B cell (primary cell): Measurements from ENCODE around the gene CUEDC2. TPM values are rescaled to one million over a fixed set of nuclear protein-coding genes. Genes with fewer than 3 reads are reported as not detected.
A peak's percentile ranks its signal among the peaks of the same experiment; 100 is the strongest.

Source experiments
- ATAC-seq: fragments of 200-7000 bp; cut with Tn5 transposase; one replicate; pipeline ENCODE4 v1.10.0; 2021; ENCODE audit warnings: low read depth, mild to moderate bottlenecking, moderate number of reproducible peaks, moderate library complexity
- CTCF ChIA-PET: fragments of 350-600 bp; sonication (Branson Sonifier 250); formaldehyde crosslinking; loops from one replicate; lab custom pipeline; 2021; ENCODE audit warnings: antibody characterized with exemption, inconsistent platforms; lab: Charles Lee
- POLR2A ChIA-PET: fragments of 350-600 bp; sonication (Branson Sonifier 250); formaldehyde crosslinking; loops from one replicate; lab custom pipeline; 2021; ENCODE audit warnings: antibody characterized with exemption; lab: Charles Lee
- DNase-seq: peaks from one replicate; pipeline ENCODE4 v3.0.0; 2013
- H2AFZ ChIP-seq: 2 replicates; pipeline ENCODE4 v1.6.1; 2012; ENCODE audit warnings: mild to moderate bottlenecking, low read depth, low read length; ENCODE audit not compliant: insufficient read depth, poor library complexity, severe bottlenecking
- H3K27ac ChIP-seq, 2 donors: 1 replicate in 1 of 2; 2 replicates in 1 of 2; pipeline ENCODE4 v1.5.1; 2012 to 2013; ENCODE audit warnings: low read length in 2 of 2, mild to moderate bottlenecking in 2 of 2, moderate library complexity in 1 of 2
- H3K27me3 ChIP-seq, 4 experiments: fragments of 200-600 bp in 1 of 4; sonication (generic) in 1 of 4; replicated peaks in 1 of 4; 1 replicate in 2 of 4; 2 replicates in 2 of 4; pipeline versions ENCODE4 v1.6.1 to v1.7.0; 2013 to 2016; ENCODE audit warnings: low read length in 3 of 4, mild to moderate bottlenecking in 2 of 4, mixed read lengths in 1 of 4, moderate library complexity in 1 of 4; ENCODE audit not compliant: insufficient read depth in 4 of 4, control insufficient read depth in 3 of 4; ENCODE audit errors: control extremely low read depth in 1 of 4
- H3K36me3 ChIP-seq, 2 experiments: replicated peaks in 1 of 2; 1 replicate in 1 of 2; 2 replicates in 1 of 2; pipeline versions ENCODE4 v1.6.1 to v1.7.1; 2013; ENCODE audit warnings: low read length in 1 of 2; ENCODE audit not compliant: insufficient read depth in 2 of 2, control insufficient read depth in 1 of 2; ENCODE audit errors: control extremely low read depth in 1 of 2, extremely low read depth in 1 of 2
- H3K4me1 ChIP-seq, 2 donors: fragments of 200-600 bp in 1 of 2; sonication (generic) in 1 of 2; 1 replicate in 1 of 2; 2 replicates in 1 of 2; pipeline versions ENCODE4 v1.5.1 to v1.6.1; 2013 to 2017; ENCODE audit warnings: low read length in 2 of 2; ENCODE audit not compliant: control insufficient read depth in 2 of 2, insufficient read depth in 2 of 2
- H3K4me2 ChIP-seq: replicated peaks from 2 replicates; pipeline ENCODE3; 2012; ENCODE audit warnings: mild to moderate bottlenecking, low read depth, low read length; ENCODE audit not compliant: poor library complexity, severe bottlenecking
- H3K4me3 ChIP-seq, 5 experiments: fragments of 200-600 bp in 1 of 5; sonication (generic) in 1 of 5; 1 replicate in 3 of 5; 2 replicates in 2 of 5; pipeline versions ENCODE4 v1.5.1 to v1.7.0; 2011 to 2016; ENCODE audit warnings: low read length in 4 of 5, mild to moderate bottlenecking in 4 of 5, low read depth in 2 of 5, control low read depth in 1 of 5, moderate library complexity in 1 of 5; ENCODE audit not compliant: insufficient read depth in 1 of 5; ENCODE audit errors: control extremely low read depth in 1 of 5, extremely low read depth in 1 of 5
- H3K79me2 ChIP-seq: fragments of 200-600 bp; sonication (generic); one replicate; pipeline ENCODE4 v1.6.0; 2016; ENCODE audit warnings: low read length; ENCODE audit not compliant: control insufficient read depth, insufficient read depth
- H3K9ac ChIP-seq: fragments of 200-600 bp; sonication (generic); 2 replicates; pipeline ENCODE4 v1.6.1; 2017; ENCODE audit warnings: mild to moderate bottlenecking, low read length, moderate library complexity
- H3K9me3 ChIP-seq, 3 donors: one replicate each; pipeline versions ENCODE4 v1.6.1 to v1.7.1; 2013; ENCODE audit warnings: low read length in 2 of 3; ENCODE audit not compliant: control insufficient read depth in 2 of 3, insufficient read depth in 1 of 3; ENCODE audit errors: control extremely low read depth in 1 of 3
- H4K20me1 ChIP-seq: 2 replicates; pipeline ENCODE4 v1.6.0; 2012; ENCODE audit warnings: mild to moderate bottlenecking, low read length; ENCODE audit not compliant: insufficient read depth, control insufficient read depth, poor library complexity, severe bottlenecking
- H3K27ac Mint-ChIP-seq: one replicate; pipeline ENCODE4 v1.8.0; 2021; ENCODE audit warnings: mixed read lengths
- H3K27me3 Mint-ChIP-seq: one replicate; pipeline ENCODE4 v1.8.0; 2021; ENCODE audit warnings: mixed read lengths
- H3K4me1 Mint-ChIP-seq: one replicate; pipeline ENCODE4 v1.8.0; 2021; ENCODE audit warnings: mixed read lengths
- H3K4me3 Mint-ChIP-seq: one replicate; pipeline ENCODE4 v1.8.0; 2021; ENCODE audit warnings: mixed read lengths
- H3K9me3 Mint-ChIP-seq: one replicate; pipeline ENCODE4 v1.8.0; 2022; ENCODE audit warnings: mixed read lengths; ENCODE audit not compliant: insufficient read depth
- EZH2 ChIP-seq: IDR thresholded peaks from 2 replicates; pipeline ENCODE4 v1.6.1; 2012; ENCODE audit warnings: borderline replicate concordance, low read depth, mild to moderate bottlenecking, moderate library complexity, low read length; ENCODE audit not compliant: insufficient read depth, poor library complexity, severe bottlenecking
- WGBS: methylation state at CpG from one replicate; pipeline ENCODE4 v1.1.5; 2013; ENCODE audit warnings: missing lambda C conversion rate; ENCODE audit not compliant: insufficient coverage; 5-methylcytosine and 5-hydroxymethylcytosine counted together
- intact Hi-C: fragments of 100-400 bp; cut with micrococcal nuclease; formaldehyde crosslinking; loops from one replicate; pipeline ENCODE4 v1.10.0; 2022
- polyA plus RNA-seq: library from polyadenylated mRNA; depleted of rRNA; stranded (reverse); fragments of >200 nt; gene quantifications from 2 replicates; pipeline ENCODE4 v1.2.3, GENCODE V29; 2012
- total RNA-seq, 2 donors: library from RNA; stranded (reverse); fragments of 120-200 nt in 1 of 2; gene quantifications; 1 replicate in 1 of 2; 2 replicates in 1 of 2; pipeline versions ENCODE4 v1.2.3 to v1.2.4, GENCODE V29; 2013 to 2022
- TF ChIP-seq, protein P1 (sequence below): fragments of 200-600 bp; IDR thresholded peaks from one replicate; pipeline ENCODE4 v1.8.0; 2022; ENCODE audit warnings: antibody characterized with exemption, mild to moderate bottlenecking

CUEDC2 gene
- total and polyA plus RNA-seq, 2 donors (not counting 1 experiment from before 2014, with no cell fraction given): 35.6 to 49.4 TPM

GRCh38 chr10:102435133-102435497 is 2.7 kb upstream of the CUEDC2 start:
- no peaks in the 10 kb centered on the region for H3K9me3 ChIP-seq
- POLR2A ChIA-PET: interaction anchor here (2.1 kb wide), 1 partner anchor 40 kb away, joined by 5 read pairs; the partner anchor contains the start of gene NFKB2
- no peak for TF ChIP-seq EZH2
- TF ChIP-seq, protein P1, sequence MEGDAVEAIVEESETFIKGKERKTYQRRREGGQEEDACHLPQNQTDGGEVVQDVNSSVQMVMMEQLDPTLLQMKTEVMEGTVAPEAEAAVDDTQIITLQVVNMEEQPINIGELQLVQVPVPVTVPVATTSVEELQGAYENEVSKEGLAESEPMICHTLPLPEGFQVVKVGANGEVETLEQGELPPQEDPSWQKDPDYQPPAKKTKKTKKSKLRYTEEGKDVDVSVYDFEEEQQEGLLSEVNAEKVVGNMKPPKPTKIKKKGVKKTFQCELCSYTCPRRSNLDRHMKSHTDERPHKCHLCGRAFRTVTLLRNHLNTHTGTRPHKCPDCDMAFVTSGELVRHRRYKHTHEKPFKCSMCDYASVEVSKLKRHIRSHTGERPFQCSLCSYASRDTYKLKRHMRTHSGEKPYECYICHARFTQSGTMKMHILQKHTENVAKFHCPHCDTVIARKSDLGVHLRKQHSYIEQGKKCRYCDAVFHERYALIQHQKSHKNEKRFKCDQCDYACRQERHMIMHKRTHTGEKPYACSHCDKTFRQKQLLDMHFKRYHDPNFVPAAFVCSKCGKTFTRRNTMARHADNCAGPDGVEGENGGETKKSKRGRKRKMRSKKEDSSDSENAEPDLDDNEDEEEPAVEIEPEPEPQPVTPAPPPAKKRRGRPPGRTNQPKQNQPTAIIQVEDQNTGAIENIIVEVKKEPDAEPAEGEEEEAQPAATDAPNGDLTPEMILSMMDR: no peak
- H3K9me3 Mint-ChIP-seq: no peaks in the 10 kb centered on the region
- H3K9ac ChIP-seq: no peak overlapping the region
- peak overlapping the region; percentile 56 for H3K27ac Mint-ChIP-seq
- DNase-seq: peak; percentile 18
- intact Hi-C loops: no loop called here
- H2AFZ ChIP-seq: peak overlapping the region; percentile 89
- CTCF ChIA-PET: interaction anchor here (1.0 kb wide), 1 partner anchor 30 kb away, joined by 3 read pairs; no protein-coding TSS in a partner anchor
- no peak overlapping the region for H3K27ac ChIP-seq
- no peak for ATAC-seq
- H3K4me1 ChIP-seq: peaks cover 26 to 42% of the 10 kb centered on the region in 2 donors
- peak overlapping the region in 2 of 5 experiments; percentile 25 to 33 for H3K4me3 ChIP-seq
- H3K36me3 ChIP-seq: no peaks in the 10 kb centered on the region
- H4K20me1 ChIP-seq: no peaks in the 10 kb centered on the region
- H3K27me3 Mint-ChIP-seq: no peaks in the 10 kb centered on the region
- peaks cover 11% of the 10 kb centered on the region for H3K79me2 ChIP-seq
- peak overlapping the region; percentile 62 for H3K4me2 ChIP-seq
- peaks cover 37% of the 10 kb centered on the region for H3K4me1 Mint-ChIP-seq
- H3K4me3 Mint-ChIP-seq: peak overlapping the region; percentile 53
- H3K27me3 ChIP-seq: no peaks in the 10 kb centered on the region
- no CpG with 5 or more reads among the region's 5 CpGs for WGBS

GRCh38 chr10:102434394-102435132 is 2.2 kb upstream of the CUEDC2 start:
- Histone ChIP-seq H3K4me3 (no peak overlapping the region), H3K79me2 (peaks cover 11% of the 10 kb centered on the region), H3K4me1 (peaks cover 26 to 42% of the 10 kb centered on the region in 2 donors), H4K20me1 (no peaks in the 10 kb centered on the region), H3K9me3 (no peaks in the 10 kb centered on the region), H3K27me3 (no peaks in the 10 kb centered on the region), H2AFZ (peak overlapping the region; percentile 89), H3K4me2 (peak overlapping the region; percentile 62), H3K36me3 (no peaks in the 10 kb centered on the region), H3K9ac (no peak overlapping the region), H3K27ac (no peak overlapping the region)
- TF ChIP-seq, protein P1: no peak
- 63% methylated on average over 6 of the region's 9 CpGs for whole genome bisulfite sequencing
- Mint-ChIP-seq H3K9me3 (no peaks in the 10 kb centered on the region), H3K4me1 (peaks cover 37% of the 10 kb centered on the region), H3K27ac (no peak overlapping the region), H3K4me3 (peak overlapping the region; percentile 27), H3K27me3 (no peaks in the 10 kb centered on the region)
- ChIA-PET CTCF (interaction anchor here (1.0 kb wide), 2 partner anchors 30 to 41 kb away, joined by 3 read pairs; no protein-coding TSS in a partner anchor), POLR2A (interaction anchor here (1.3 to 3.8 kb wide), 3 partner anchors 13 to 39 kb away, joined by 5 to 28 read pairs (median 6); partner anchors contain the start of genes C10orf95 and NFKB2)
- DNase-seq: no peak
- intact Hi-C loops: no loop called here
- no peak for ATAC-seq
